Measurements from ENCODE around the gene SULT4A1. TPM values are rescaled to one million over a fixed set of nuclear protein-coding genes. Genes with fewer than 3 reads are reported as not detected.

SULT4A1 gene
- polyA plus RNA-seq, 5 donors: 0.65 to 2.4 (median 1.5) TPM

- DNase-seq: no peak
These were observed 784 bp downstream of the SULT4A1 start for GRCh38 chr22:43861529-43861928.

- no peak for DNase-seq
These were observed 1.5 kb downstream of the SULT4A1 start for GRCh38 chr22:43860831-43861230.

- DNase-seq: no peak
These were observed 2.2 kb downstream of the SULT4A1 start for GRCh38 chr22:43860126-43860525.

GRCh38 chr22:43859621-43860020, 2.7 kb downstream of the SULT4A1 start:
- no peak for DNase-seq

GRCh38 chr22:43859176-43859575, 3.1 kb downstream of the SULT4A1 start:
- no peak for DNase-seq

GRCh38 chr22:43858156-43858895, 4.0 kb downstream of the SULT4A1 start:
- no peak for DNase-seq

- no peak for DNase-seq
These were observed 4.9 kb downstream of the SULT4A1 start for GRCh38 chr22:43857367-43857766.

GRCh38 chr22:43855431-43855830, 6.9 kb downstream of the SULT4A1 start:
- DNase-seq: no peak

- no peak for DNase-seq
These were observed 7.5 kb downstream of the SULT4A1 start for GRCh38 chr22:43854786-43855271.

GRCh38 chr22:43854121-43854785, 8.1 kb downstream of the SULT4A1 start:
- DNase-seq: no peak

- no peak for DNase-seq
These were observed 8.9 kb downstream of the SULT4A1 start for GRCh38 chr22:43853328-43853931.

GRCh38 chr22:43852573-43853327, 9.6 kb downstream of the SULT4A1 start:
- no peak for DNase-seq

- no peak for DNase-seq
These were observed 10.4 kb downstream of the SULT4A1 start for GRCh38 chr22:43851979-43852307.

- no peak for DNase-seq
These were observed 11.0 kb downstream of the SULT4A1 start for GRCh38 chr22:43851058-43851978.

- no peak for DNase-seq
These were observed 11.8 kb downstream of the SULT4A1 start for GRCh38 chr22:43850529-43850928.

GRCh38 chr22:43849731-43850130, 12.6 kb downstream of the SULT4A1 start:
- no peak for DNase-seq

- no peak for DNase-seq
These were observed 13.7 kb downstream of the SULT4A1 start for GRCh38 chr22:43848366-43849171.

- DNase-seq: no peak
These were observed 14.7 kb downstream of the SULT4A1 start for GRCh38 chr22:43847376-43848289.

- no peak for DNase-seq
These were observed 15.3 kb downstream of the SULT4A1 start for GRCh38 chr22:43846966-43847365.
